GM12878 (cell line): ENCODE results near the gene ASTL. TPM values are rescaled to one million over a fixed set of nuclear protein-coding genes. Genes with fewer than 3 reads are reported as not detected.

Source experiments
- ATAC-seq: fragments of 200-7000 bp; cut with Tn5 transposase; 3 replicates; pipeline ENCODE4 v1.9.1; 2020; ENCODE audit warnings: mild to moderate bottlenecking, moderate library complexity
- BruUV-seq: library from RNA; stranded (reverse); fragments of 400-500 nt; replicated peaks from 2 replicates; lab custom pipeline; 2021; lab: Mats Ljungman, UMichigan
- CTCF ChIA-PET: fragments of 300-600 bp; sonication (Branson Sonifier 250); formaldehyde crosslinking; extraction: SDS; loops from one replicate; lab custom pipeline; 2021; ENCODE audit warnings: inconsistent platforms; lab: Yijun Ruan, JAX
- POLR2A ChIA-PET: fragments of 350-600 bp; formaldehyde crosslinking; extraction: SDS; loops from one replicate; lab custom pipeline; 2021; ENCODE audit warnings: inconsistent platforms; lab: Charles Lee
- RAD21 ChIA-PET: fragments of 300-600 bp; sonication (Branson Sonifier 250); formaldehyde crosslinking; loops from one replicate; lab custom pipeline; 2023; ENCODE audit warnings: antibody characterized with exemption; ENCODE audit not compliant: unreplicated experiment; lab: Charles Lee
- SMC1A ChIA-PET: fragments of 300-600 bp; sonication (Branson Sonifier 250); formaldehyde crosslinking; loops from one replicate; lab custom pipeline; 2023; ENCODE audit not compliant: unreplicated experiment, uncharacterized antibody; lab: Charles Lee
- DNase-seq: peaks from one replicate; pipeline ENCODE4 v3.0.0-alpha.2; 2011; ENCODE audit warnings: low read depth, low spot score
- FAIRE-seq: peaks from 3 replicates; lab custom pipeline; 2011; peaks lifted over from hg19 to GRCh38; lab: Jason Lieb, UNC
- H2AFZ ChIP-seq: 2 replicates; pipeline ENCODE4 v1.6.0; 2011; ENCODE audit warnings: low read depth, low read length, control low read depth; ENCODE audit not compliant: control insufficient read depth
- H3K27ac ChIP-seq: 2 replicates; pipeline ENCODE4 v1.5.1; 2011; ENCODE audit warnings: control low read depth; ENCODE audit not compliant: control insufficient read depth, insufficient read depth
- H3K27me3 ChIP-seq, 2 experiments: replicated peaks in 1 of 2; 2 replicates each; pipeline versions ENCODE4 v1.6.0 to v1.6.1; 2011; ENCODE audit warnings: low read length in 1 of 2; ENCODE audit not compliant: control insufficient read depth in 2 of 2, insufficient read depth in 2 of 2
- H3K36me3 ChIP-seq, 2 experiments: 2 replicates each; pipeline ENCODE4 v1.5.1; 2011; ENCODE audit warnings: low read length in 1 of 2; ENCODE audit not compliant: control insufficient read depth in 2 of 2, insufficient read depth in 2 of 2
- H3K4me1 ChIP-seq: 2 replicates; pipeline ENCODE4 v1.6.1; 2011; ENCODE audit warnings: mild to moderate bottlenecking, low read length, moderate library complexity, mixed read lengths; ENCODE audit not compliant: control insufficient read depth, insufficient read depth
- H3K4me2 ChIP-seq: 2 replicates; pipeline ENCODE4 v1.6.0; 2011; ENCODE audit warnings: control low read depth; ENCODE audit not compliant: control insufficient read depth, insufficient read depth
- H3K4me3 ChIP-seq: fragments of 200-600 bp; sonication (generic); 2 replicates; pipeline ENCODE4 v1.5.1; 2016
- H3K79me2 ChIP-seq: 2 replicates; pipeline ENCODE4 v1.6.0; 2011; ENCODE audit warnings: low read length; ENCODE audit not compliant: control insufficient read depth, insufficient read depth
- H3K9ac ChIP-seq: 2 replicates; pipeline ENCODE4 v1.8.0; 2011; ENCODE audit warnings: low read length, control low read depth, mixed read lengths; ENCODE audit not compliant: control insufficient read depth, insufficient read depth
- H3K9me3 ChIP-seq: replicated peaks from 3 replicates; pipeline ENCODE4 v1.5.1; 2011; ENCODE audit warnings: mild to moderate bottlenecking, low read length; ENCODE audit not compliant: control insufficient read depth, insufficient read depth
- H4K20me1 ChIP-seq: 2 replicates; pipeline ENCODE4 v1.6.0; 2011; ENCODE audit not compliant: control insufficient read depth, insufficient read depth
- BHLHE40 ChIP-seq, 2 experiments: fragments of 450-650 bp in 1 of 2; IDR thresholded peaks; 2 replicates each; pipeline ENCODE4 v1.6.1; 2011 to 2017; ENCODE audit warnings: low read depth in 2 of 2, borderline replicate concordance in 1 of 2, improper control_type of control experiment in 1 of 2, low read length in 1 of 2, mild to moderate bottlenecking in 1 of 2
- CHD4 ChIP-seq: fragments of 200-600 bp; sonication (generic); IDR thresholded peaks from 2 replicates; pipeline ENCODE4 v1.6.1; 2016; ENCODE audit warnings: mild to moderate bottlenecking
- EGR1 ChIP-seq, 2 experiments: IDR thresholded peaks; 1 replicate in 1 of 2; 2 replicates in 1 of 2; pipeline ENCODE4 v1.6.1; 2011 to 2012; ENCODE audit warnings: low read depth in 2 of 2, low read length in 2 of 2, borderline replicate concordance in 1 of 2, mild to moderate bottlenecking in 1 of 2, moderate library complexity in 1 of 2
- ETV6 ChIP-seq, 2 experiments: fragments of 450-650 bp in 1 of 2; IDR thresholded peaks in 1 of 2; conservative IDR thresholded peaks in 1 of 2; 2 replicates each; pipeline ENCODE4 v1.6.1; 2014; ENCODE audit warnings: antibody characterized with exemption in 1 of 2, borderline replicate concordance in 1 of 2, low read depth in 1 of 2, mild to moderate bottlenecking in 1 of 2, moderate library complexity in 1 of 2
- FOXM1 ChIP-seq: IDR thresholded peaks from 2 replicates; pipeline ENCODE4 v1.6.1; 2012; ENCODE audit warnings: low read depth, mild to moderate bottlenecking, inconsistent platforms, low read length, moderate library complexity
- HCFC1 ChIP-seq: fragments of 150-350 bp; IDR thresholded peaks from 2 replicates; pipeline ENCODE4 v1.6.1; 2014; ENCODE audit warnings: low read length
- HDGF ChIP-seq: fragments of 450-650 bp; IDR thresholded peaks from 2 replicates; pipeline ENCODE4 v1.6.1; 2016; ENCODE audit warnings: antibody characterized with exemption
- SMAD1 ChIP-seq: fragments of 450-650 bp; IDR thresholded peaks from 2 replicates; pipeline ENCODE4 v1.6.1; 2018; ENCODE audit warnings: mild to moderate bottlenecking, low read depth; ENCODE audit not compliant: partially characterized antibody
- SPI1 ChIP-seq: IDR thresholded peaks from 2 replicates; pipeline ENCODE4 v1.6.1; 2011; ENCODE audit warnings: low read depth, mild to moderate bottlenecking, low read length, moderate library complexity, borderline replicate concordance; ENCODE audit not compliant: insufficient read depth
- TBL1XR1 ChIP-seq: IDR thresholded peaks from 2 replicates; pipeline ENCODE4 v1.6.1; 2012; ENCODE audit warnings: low read depth, low read length, improper control_type of control experiment
- WGBS: methylation state at CpG from one replicate; pipeline ENCODE4 v1.1.6; 2016; ENCODE audit warnings: low lambda C conversion rate; ENCODE audit not compliant: insufficient replicate concordance, insufficient coverage; ENCODE audit errors: missing lambda C conversion rate; 5-methylcytosine and 5-hydroxymethylcytosine counted together
- in situ Hi-C: fragments of 300-500 bp; cut with MboI; formaldehyde crosslinking; loops from 9 replicates; pipeline ENCODE4 v1.14.3; 2018; ENCODE audit warnings: mixed read lengths
- intact Hi-C: fragments of 100-400 bp; cut with micrococcal nuclease; formaldehyde crosslinking; loops from one replicate; pipeline ENCODE4 v1.14.2; 2022; ENCODE audit not compliant: unreplicated experiment
- polyA plus RNA-seq, 11 experiments: library from polyadenylated mRNA; depleted of rRNA in 4 of 11; unstranded in 6 of 11; stranded (reverse) in 5 of 11; fragments of >200 nt; fragmentation: Nextera tagmentation in 4 of 11; fragmentation: Illumina TruSeq in 1 of 11; extraction: Ambion mirVana in 4 of 11; extraction: Trizol in 1 of 11; gene quantifications; 1 replicate in 1 of 11; 2 replicates in 10 of 11; pipeline versions ENCODE4 v1.2.1 to v1.2.3, GENCODE V29; 2011 to 2016; ENCODE audit warnings: inconsistent platforms in 2 of 11, missing spikeins in 2 of 11, low read depth in 1 of 11
- total RNA-seq, 4 experiments: library from RNA; depleted of rRNA in 3 of 4; stranded (reverse); fragments of >200 nt in 3 of 4; fragmentation: Illumina TruSeq in 1 of 4; extraction: Trizol in 1 of 4; gene quantifications; 2 replicates each; pipeline versions ENCODE4 v1.2.1 to v1.2.3, GENCODE V29; 2013 to 2021

Gene ASTL
- total and polyA plus RNA-seq, 10 of the 15 experiments (the other 5 are each of a cell fraction or from before 2014, with no cell fraction given): 0.18 to 1.0 (median 0.38) TPM; not detected in 4

DNA sequence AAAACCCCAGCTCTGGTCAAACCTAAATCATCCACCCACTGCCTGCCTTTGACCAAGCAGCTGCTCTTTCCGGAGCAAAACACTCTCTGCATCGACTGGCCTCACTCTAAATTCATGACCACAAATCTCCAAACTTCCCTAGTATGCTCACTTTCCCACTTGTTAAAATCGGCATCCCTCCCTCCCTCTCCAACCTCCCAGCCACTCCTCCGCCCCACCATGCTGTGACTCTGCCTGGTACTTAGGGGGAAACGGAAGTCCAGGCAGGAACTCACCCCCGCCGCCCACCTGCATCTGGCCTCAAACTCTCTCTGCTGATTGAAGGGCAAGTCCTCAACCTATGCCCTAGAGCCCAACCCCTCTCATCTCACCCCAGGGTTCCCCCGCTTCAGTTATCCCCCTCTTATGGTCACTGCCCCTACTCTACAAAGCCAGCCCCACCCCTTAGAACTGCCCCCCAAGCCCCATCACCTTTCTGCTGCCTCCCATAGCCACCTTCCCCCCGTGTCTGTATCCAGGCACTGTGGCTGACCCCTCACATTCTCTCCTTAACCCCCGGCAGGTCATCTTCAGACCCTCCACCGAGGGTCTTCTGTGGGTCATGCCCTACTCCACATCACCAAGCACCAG is 18.1 kb downstream of the ASTL start (continued):
- TF ChIP-seq EGR1 (IDR thresholded peaks at IDR 0.05; ENCODE audit: borderline replicate concordance in 1 of 2, low read depth in 2 of 2, low read length in 2 of 2): peak in 1 of 2 experiments; percentile 89; a peak in 2 of 3 replicates
- peak; percentile 2; the same call in 1 of the 2 replicates for TF ChIP-seq SPI1
- TF ChIP-seq ETV6 (conservative IDR thresholded peaks at IDR 0.05 in 1 of 2, IDR thresholded peaks at IDR 0.05 in 1 of 2; ENCODE audit: borderline replicate concordance in 1 of 2, low read depth in 1 of 2): peak in 1 of 2 experiments; percentile 46; a peak in 1 of 4 replicates
- TF ChIP-seq, all 136 proteins: peak for 4

DNA sequence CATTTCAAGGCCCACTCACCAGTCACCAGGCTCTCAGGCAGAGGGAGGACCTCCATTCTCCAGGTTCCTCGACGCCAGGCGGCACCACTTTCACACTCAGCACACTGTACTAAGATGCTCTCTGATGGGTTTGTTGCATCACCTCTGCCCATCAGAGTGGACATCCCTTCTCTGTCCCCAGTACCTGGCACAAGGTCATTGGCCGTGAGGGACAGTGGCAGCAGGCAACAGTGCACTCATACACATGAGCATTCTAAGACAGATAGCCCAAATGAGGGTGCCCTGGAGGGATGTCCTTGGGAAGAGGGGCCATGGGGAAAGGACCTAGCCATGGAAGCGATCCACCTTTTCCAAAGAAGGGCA is 18.9 kb downstream of the ASTL start:
- H3K4me3 ChIP-seq: no peak overlapping the region
- no peaks in the 10 kb centered on the region for H3K36me3 ChIP-seq
- no peak overlapping the region for H3K27ac ChIP-seq
- H3K4me1 ChIP-seq: peaks cover 10% of the 10 kb centered on the region
- no peak overlapping the region for H3K4me2 ChIP-seq
- FAIRE-seq: no peak
- no peaks in the 10 kb centered on the region; the same call in 1 of the 2 replicates for H4K20me1 ChIP-seq
- no peaks in the 10 kb centered on the region for H3K79me2 ChIP-seq
- RAD21 ChIA-PET: interaction anchor here (1.4 kb wide), 2 partner anchors 84 to 127 kb away, joined by 3 to 5 read pairs; no protein-coding TSS in a partner anchor
- no peak overlapping the region for H3K9ac ChIP-seq
- intact Hi-C loops (loop anchor here (5.0 kb wide), 1 partner anchor 148 kb away; the partner anchor contains the start of genes CIAO1 and TMEM127), in situ Hi-C loops (no loop called here)
- TF ChIP-seq SMAD1 (no peak), FOXM1 (no peak), TBL1XR1 (no peak), HCFC1 (no peak), HDGF (no peak), CHD4 (no peak), BHLHE40 (IDR thresholded peaks at IDR 0.05; ENCODE audit: borderline replicate concordance in 1 of 2, low read depth in 2 of 2, low read length in 1 of 2) (no peak)
- peaks cover 0 to 1% of the 10 kb centered on the region in 2 experiments; a peak in 2 of 4 replicates for H3K27me3 ChIP-seq
- no peak overlapping the region for H2AFZ ChIP-seq
- no peaks in the 10 kb centered on the region for H3K9me3 ChIP-seq
- DNase-seq: no peak
- no peak for ATAC-seq
- CTCF ChIA-PET: interaction anchor here (1.9 to 3.8 kb wide), 3 partner anchors 11 to 97 kb away, joined by 9 to 33 read pairs (median 10); no protein-coding TSS in a partner anchor
- SMC1A ChIA-PET: interaction anchor here (0.8 to 0.9 kb wide), 2 partner anchors 55 to 94 kb away, joined by 3 read pairs; no protein-coding TSS in a partner anchor
- no TSS peak for BruUV-seq
- POLR2A ChIA-PET: no interaction called here
- WGBS: 77% methylated on average over 5 of the region's 5 CpGs
